ENCODE results near the gene GRIK4.

- TF ChIP-seq CTCF (IDR thresholded peaks at IDR 0.05): no peak
- no peak for TF ChIP-seq POLR2A (IDR thresholded peaks at IDR 0.05)
Observed at GRCh38 chr11:120814531-120815318, 303.2 kb downstream of the GRIK4 start.
